Mesothelial cell of epicardium (in vitro differentiated cells): ENCODE results near the gene EIF4E2. TPM values are rescaled to one million over a fixed set of nuclear protein-coding genes. Genes with fewer than 3 reads are reported as not detected.

Experiments used
- DNase-seq, 2 experiments: peaks; one replicate each; pipeline ENCODE4 v3.0.0; 2021; ENCODE audit warnings: low spot score in 2 of 2; ENCODE audit not compliant: unreplicated experiment in 2 of 2
- H3K27ac Mint-ChIP-seq: 2 replicates; pipeline ENCODE4 v1.8.0; 2021; ENCODE audit warnings: mixed read lengths
- H3K27me3 Mint-ChIP-seq: 2 replicates; pipeline ENCODE4 v1.8.0; 2021; ENCODE audit warnings: low read depth, mixed read lengths
- H3K36me3 Mint-ChIP-seq: 2 replicates; pipeline ENCODE4 v1.8.0; 2021; ENCODE audit warnings: mixed read lengths
- H3K4me1 Mint-ChIP-seq: 2 replicates; pipeline ENCODE4 v1.8.0; 2021; ENCODE audit warnings: mixed read lengths
- H3K4me3 Mint-ChIP-seq: 2 replicates; pipeline ENCODE4 v1.8.0; 2021; ENCODE audit warnings: mild to moderate bottlenecking, moderate library complexity, mixed read lengths
- H3K9me3 Mint-ChIP-seq: 2 replicates; pipeline ENCODE4 v1.8.0; 2021; ENCODE audit warnings: mixed read lengths
- CTCF ChIP-seq: fragments of 200-600 bp; sonication (generic); IDR thresholded peaks from one replicate; pipeline ENCODE4 v1.5.0; 2021; ENCODE audit warnings: antibody characterized with exemption; ENCODE audit not compliant: unreplicated experiment
- total RNA-seq: library from RNA; stranded (reverse); gene quantifications from 3 replicates; pipeline ENCODE4 v1.2.1, GENCODE V29; 2021

The EIF4E2 gene
- 72.2 to 78.3 TPM (median 72.5 TPM) in 3 replicates for total RNA-seq

GRCh38 chr2:232550354-232551249, at the start of gene EIF4E2, which contains the start of gene TIGD1:
Gene EIF4E2 (plus strand): TSS chr2:232550689. CDS start chr2:232550725, 36 bp downstream.
Gene TIGD1 (minus strand): TSS chr2:232550557. CDS start chr2:232549882, 675 bp downstream.
- H3K27me3 Mint-ChIP-seq: no peaks in the 10 kb centered on the region
- peaks cover 36% of the 10 kb centered on the region for H3K36me3 Mint-ChIP-seq
- TF ChIP-seq CTCF: no peak
- H3K4me3 Mint-ChIP-seq: peak within 1 kb of the TSS; percentile 96
- peak within 1 kb of the TSS; percentile 99 for H3K27ac Mint-ChIP-seq
- peak; percentile 84 to 92 for DNase-seq
- H3K9me3 Mint-ChIP-seq: peaks cover 23% of the 10 kb centered on the region
- H3K4me1 Mint-ChIP-seq: peaks cover 20% of the 10 kb centered on the region

- H3K4me1 Mint-ChIP-seq: peaks cover 27% of the 10 kb centered on the region
- no peak overlapping the region for H3K27ac Mint-ChIP-seq
- TF ChIP-seq CTCF: no peak
- H3K4me3 Mint-ChIP-seq: peak overlapping the region; percentile 17
- H3K27me3 Mint-ChIP-seq: peaks cover 69% of the 10 kb centered on the region
- DNase-seq: no peak
- no peaks in the 10 kb centered on the region for H3K36me3 Mint-ChIP-seq
- H3K9me3 Mint-ChIP-seq: no peaks in the 10 kb centered on the region
These were observed 49.1 kb upstream of the EIF4E2 start for GRCh38 chr2:232501331-232501771.

GRCh38 chr2:232501794-232502390, 48.6 kb upstream of the EIF4E2 start:
- Mint-ChIP-seq H3K4me1 (peaks cover 32% of the 10 kb centered on the region), H3K4me3 (peak overlapping the region; percentile 71), H3K27ac (no peak overlapping the region), H3K9me3 (no peaks in the 10 kb centered on the region), H3K36me3 (no peaks in the 10 kb centered on the region), H3K27me3 (peaks cover 74% of the 10 kb centered on the region)
- DNase-seq: no peak
- TF ChIP-seq CTCF: no peak

GRCh38 chr2:232502511-232502910, 48.0 kb upstream of the EIF4E2 start:
- Mint-ChIP-seq H3K27ac (peak overlapping the region; percentile 77), H3K4me3 (peak overlapping the region; percentile 71), H3K9me3 (no peaks in the 10 kb centered on the region), H3K36me3 (no peaks in the 10 kb centered on the region), H3K4me1 (peaks cover 36% of the 10 kb centered on the region), H3K27me3 (peaks cover 77% of the 10 kb centered on the region)
- TF ChIP-seq CTCF: no peak
- DNase-seq: no peak

- DNase-seq: peak in 1 of 2 experiments; percentile 66
- peaks cover 76% of the 10 kb centered on the region for H3K27me3 Mint-ChIP-seq
These were observed 47.3 kb upstream of the EIF4E2 start for GRCh38 chr2:232502911-232503808.

More at GRCh38 chr2:232502911-232503808, 47.3 kb upstream of the EIF4E2 start:
- Mint-ChIP-seq H3K4me3 (peak overlapping the region; percentile 71), H3K27ac (peak overlapping the region; percentile 25), H3K9me3 (no peaks in the 10 kb centered on the region), H3K4me1 (peaks cover 36% of the 10 kb centered on the region), H3K36me3 (no peaks in the 10 kb centered on the region)
- no peak for TF ChIP-seq CTCF
